OCI-LY7 (cell line): ENCODE measurements around the gene SEPHS1. TPM values are rescaled to one million over a fixed set of nuclear protein-coding genes. Genes with fewer than 3 reads are reported as not detected.

Experiments used
- BruUV-seq: library from RNA; stranded (reverse); fragments of 400-500 nt; replicated peaks from 2 replicates; lab custom pipeline; 2021; lab: Mats Ljungman, UMichigan
- CTCF ChIA-PET: fragments of 300-600 bp; sonication (Branson Sonifier 250); formaldehyde crosslinking; loops from one replicate; lab custom pipeline; 2022; ENCODE audit warnings: antibody characterized with exemption; ENCODE audit not compliant: unreplicated experiment; lab: Charles Lee
- POLR2A ChIA-PET: fragments of 300-600 bp; sonication (Branson Sonifier 250); formaldehyde crosslinking; loops from one replicate; lab custom pipeline; 2022; ENCODE audit warnings: antibody characterized with exemption; lab: Charles Lee
- DNase-seq: peaks from one replicate; pipeline ENCODE4 v3.0.0-alpha.2; 2015; ENCODE audit warnings: low spot score
- H2AFZ ChIP-seq: fragments of 200-600 bp; sonication (generic), shearing (Covaris generic); 2 replicates; pipeline ENCODE4 v1.6.1; 2014; ENCODE audit warnings: mild to moderate bottlenecking, antibody characterized with exemption, low read length, moderate library complexity
- H3K27ac ChIP-seq: fragments of 200-600 bp; sonication (generic); 2 replicates; pipeline ENCODE4 v1.5.1; 2014; ENCODE audit warnings: mixed run types, low read depth, mild to moderate bottlenecking, moderate library complexity, low read length, inconsistent platforms; ENCODE audit not compliant: poor library complexity, severe bottlenecking
- H3K36me3 ChIP-seq: fragments of 200-600 bp; sonication (generic); 2 replicates; pipeline ENCODE4 v1.6.1; 2014; ENCODE audit warnings: mild to moderate bottlenecking, antibody characterized with exemption, low read length, moderate library complexity, mixed read lengths; ENCODE audit not compliant: insufficient read depth
- H3K4me1 ChIP-seq: fragments of 200-600 bp; sonication (generic); 2 replicates; pipeline ENCODE4 v1.5.1; 2014; ENCODE audit warnings: mild to moderate bottlenecking, low read length; ENCODE audit not compliant: insufficient read depth, poor library complexity, severe bottlenecking
- H3K4me2 ChIP-seq: fragments of 200-600 bp; sonication (generic); 2 replicates; pipeline ENCODE4 v1.6.1; 2014; ENCODE audit warnings: mild to moderate bottlenecking, low read length
- H3K4me3 ChIP-seq: fragments of 200-600 bp; sonication (generic); 2 replicates; pipeline ENCODE4 v1.5.1; 2014; ENCODE audit warnings: mild to moderate bottlenecking, low read depth, low read length; ENCODE audit not compliant: poor library complexity, severe bottlenecking
- H3K79me2 ChIP-seq: fragments of 200-600 bp; sonication (generic); 2 replicates; pipeline ENCODE4 v1.6.1; 2016; ENCODE audit warnings: low read depth, mild to moderate bottlenecking, low read length, moderate library complexity, mixed read lengths; ENCODE audit not compliant: insufficient read depth
- H3K9me2 ChIP-seq: fragments of 200-600 bp; sonication (generic); 2 replicates; pipeline ENCODE4 v1.6.1; 2016; ENCODE audit warnings: mild to moderate bottlenecking, low read length, mixed read lengths; ENCODE audit not compliant: insufficient read depth
- H3K9me3 ChIP-seq: fragments of 200-600 bp; sonication (generic); 2 replicates; pipeline ENCODE4 v1.6.1; 2014; ENCODE audit warnings: mild to moderate bottlenecking, mixed run types, low read length, mixed read lengths
- H4K20me1 ChIP-seq: fragments of 200-600 bp; sonication (generic); 2 replicates; pipeline ENCODE4 v1.6.1; 2014; ENCODE audit warnings: mild to moderate bottlenecking, antibody characterized with exemption, low read length, moderate library complexity, mixed read lengths; ENCODE audit not compliant: insufficient read depth
- EZH2phosphoT487 ChIP-seq: fragments of 200-600 bp; sonication (generic); IDR thresholded peaks from 2 replicates; pipeline ENCODE4 v1.6.1; 2018; ENCODE audit warnings: low read depth, borderline replicate concordance, mild to moderate bottlenecking, mixed run types, antibody characterized with exemption, low read length, moderate library complexity, mixed read lengths
- intact Hi-C: fragments of 100-400 bp; cut with micrococcal nuclease; formaldehyde crosslinking; loops from one replicate; pipeline ENCODE4 v1.10.0; 2022; ENCODE audit not compliant: unreplicated experiment
- total RNA-seq, 2 experiments: library from RNA; depleted of rRNA in 1 of 2; stranded (reverse); fragments of >200 nt in 1 of 2; shearing (Covaris generic) in 1 of 2; gene quantifications; 2 replicates each; pipeline ENCODE4 v1.2.3, GENCODE V29; 2014 to 2022
- TF ChIP-seq, protein P1 (sequence below): fragments of 200-600 bp; sonication (generic); conservative IDR thresholded peaks from 2 replicates; pipeline ENCODE4 v1.5.1; 2014; ENCODE audit warnings: mild to moderate bottlenecking, antibody characterized with exemption, low read length, moderate library complexity, mixed read lengths

The SEPHS1 gene
- total RNA-seq, 2 experiments from 2014 or later: 72.7 to 113 TPM

GRCh38 chr10:13396369-13396768 is 48.3 kb upstream of the SEPHS1 start:
- Histone ChIP-seq H3K9me3 (no peaks in the 10 kb centered on the region), H4K20me1 (no peaks in the 10 kb centered on the region), H3K36me3 (no peaks in the 10 kb centered on the region), H3K9me2 (no peaks in the 10 kb centered on the region), H3K4me2 (no peak overlapping the region), H3K79me2 (no peaks in the 10 kb centered on the region), H3K4me3 (no peak overlapping the region), H2AFZ (no peak overlapping the region), H3K4me1 (no peaks in the 10 kb centered on the region), H3K27ac (no peak overlapping the region)
- intact Hi-C loops: no loop called here
- no peak for DNase-seq
- ChIA-PET CTCF (no interaction called here), POLR2A (no interaction called here)
- no TSS peak for BruUV-seq
- TF ChIP-seq, protein P1, sequence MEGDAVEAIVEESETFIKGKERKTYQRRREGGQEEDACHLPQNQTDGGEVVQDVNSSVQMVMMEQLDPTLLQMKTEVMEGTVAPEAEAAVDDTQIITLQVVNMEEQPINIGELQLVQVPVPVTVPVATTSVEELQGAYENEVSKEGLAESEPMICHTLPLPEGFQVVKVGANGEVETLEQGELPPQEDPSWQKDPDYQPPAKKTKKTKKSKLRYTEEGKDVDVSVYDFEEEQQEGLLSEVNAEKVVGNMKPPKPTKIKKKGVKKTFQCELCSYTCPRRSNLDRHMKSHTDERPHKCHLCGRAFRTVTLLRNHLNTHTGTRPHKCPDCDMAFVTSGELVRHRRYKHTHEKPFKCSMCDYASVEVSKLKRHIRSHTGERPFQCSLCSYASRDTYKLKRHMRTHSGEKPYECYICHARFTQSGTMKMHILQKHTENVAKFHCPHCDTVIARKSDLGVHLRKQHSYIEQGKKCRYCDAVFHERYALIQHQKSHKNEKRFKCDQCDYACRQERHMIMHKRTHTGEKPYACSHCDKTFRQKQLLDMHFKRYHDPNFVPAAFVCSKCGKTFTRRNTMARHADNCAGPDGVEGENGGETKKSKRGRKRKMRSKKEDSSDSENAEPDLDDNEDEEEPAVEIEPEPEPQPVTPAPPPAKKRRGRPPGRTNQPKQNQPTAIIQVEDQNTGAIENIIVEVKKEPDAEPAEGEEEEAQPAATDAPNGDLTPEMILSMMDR: no peak
- TF ChIP-seq EZH2phosphoT487: no peak

- CTCF ChIA-PET: no interaction called here
Observed at GRCh38 chr10:13395540-13395939, 47.4 kb upstream of the SEPHS1 start.

DNA sequence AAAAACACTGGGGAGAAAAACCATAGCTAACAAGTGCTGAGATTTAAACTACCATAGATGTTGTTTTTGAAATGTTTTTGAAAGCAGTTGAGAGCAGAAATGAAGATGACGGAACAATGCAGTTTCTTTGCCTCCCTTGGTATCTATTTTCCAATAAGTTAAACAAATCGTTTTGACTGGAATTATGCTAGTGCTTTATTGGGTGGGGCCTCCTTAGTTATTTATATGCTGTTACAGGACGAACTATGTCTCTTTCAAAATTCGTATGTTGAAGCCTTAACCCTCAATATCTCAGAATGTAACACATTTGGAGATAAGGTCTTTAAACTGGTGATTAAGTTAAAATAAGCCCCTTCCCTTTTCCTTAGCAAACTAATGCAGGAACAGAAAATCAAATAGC is 45.5 kb upstream of the SEPHS1 start:
- no peaks in the 10 kb centered on the region for H3K79me2 ChIP-seq
- H3K4me2 ChIP-seq: no peak overlapping the region
- no peaks in the 10 kb centered on the region for H3K36me3 ChIP-seq
- no peak overlapping the region for H2AFZ ChIP-seq
- H3K27ac ChIP-seq: no peak overlapping the region
- H3K9me2 ChIP-seq: no peaks in the 10 kb centered on the region
- TF ChIP-seq, protein P1: no peak
- TF ChIP-seq EZH2phosphoT487: no peak
- DNase-seq: no peak
- H4K20me1 ChIP-seq: no peaks in the 10 kb centered on the region
- H3K4me3 ChIP-seq: no peak overlapping the region
- ChIA-PET POLR2A (interaction anchor here (0.7 kb wide), 1 partner anchor 90 kb away, joined by 3 read pairs; no protein-coding TSS in a partner anchor), CTCF (no interaction called here)
- no peaks in the 10 kb centered on the region for H3K9me3 ChIP-seq
- BruUV-seq: no TSS peak
- H3K4me1 ChIP-seq: no peaks in the 10 kb centered on the region
- intact Hi-C loops: no loop called here

More at GRCh38 chr10:13395540-13395939, 47.4 kb upstream of the SEPHS1 start:
- H3K4me2 ChIP-seq: no peak overlapping the region
- intact Hi-C loops: no loop called here
- DNase-seq: no peak
- H3K36me3 ChIP-seq: no peaks in the 10 kb centered on the region
- H3K79me2 ChIP-seq: no peaks in the 10 kb centered on the region
- BruUV-seq: no TSS peak
- H3K9me2 ChIP-seq: no peaks in the 10 kb centered on the region
- H3K4me1 ChIP-seq: no peaks in the 10 kb centered on the region
- POLR2A ChIA-PET: no interaction called here
- H3K9me3 ChIP-seq: no peaks in the 10 kb centered on the region
- TF ChIP-seq, protein P1: no peak
- TF ChIP-seq EZH2phosphoT487: no peak
- H3K4me3 ChIP-seq: no peak overlapping the region
- H4K20me1 ChIP-seq: no peaks in the 10 kb centered on the region
- H2AFZ ChIP-seq: no peak overlapping the region
- no peak overlapping the region for H3K27ac ChIP-seq
